ENCODE measurements around the gene CDC42SE2.
"Not testable (repeated sequence)": the region's sequence is repeated elsewhere in the genome, so short reads cannot be mapped to it uniquely, and the experiment has no call there.

CDC42SE2 gene

DNA sequence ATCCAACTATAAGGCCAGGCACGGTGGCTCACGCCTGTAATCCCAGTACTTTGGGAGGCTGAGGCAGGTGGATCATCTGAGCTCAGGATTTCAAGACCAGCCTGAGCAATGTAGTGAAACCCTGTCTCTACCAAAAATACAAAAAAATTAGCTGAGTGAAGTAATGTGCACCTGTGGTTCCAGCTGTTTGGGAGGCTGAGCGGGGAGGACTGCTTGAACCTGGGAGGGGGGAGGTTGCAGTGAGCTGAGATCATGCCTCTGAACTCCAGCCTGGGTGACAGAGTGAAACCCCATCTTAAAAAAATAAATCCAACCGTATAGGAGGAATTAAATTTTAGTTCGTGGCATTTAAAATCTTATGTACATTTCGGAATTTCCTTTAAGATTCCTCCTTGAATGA is 123.4 kb downstream of the CDC42SE2 start:
- Mint-ChIP-seq H3K36me3 (peaks cover 100% of the 10 kb centered on the region), H3K27ac (peak overlapping the region; percentile 93), H3K9me3 (no peaks in the 10 kb centered on the region), H3K4me1 (peaks cover 78% of the 10 kb centered on the region), H3K4me3 (no peak overlapping the region)
- ATAC-seq (no peak), DNase-seq (ENCODE audit: low spot score in 2 of 2) (no peak)

DNA sequence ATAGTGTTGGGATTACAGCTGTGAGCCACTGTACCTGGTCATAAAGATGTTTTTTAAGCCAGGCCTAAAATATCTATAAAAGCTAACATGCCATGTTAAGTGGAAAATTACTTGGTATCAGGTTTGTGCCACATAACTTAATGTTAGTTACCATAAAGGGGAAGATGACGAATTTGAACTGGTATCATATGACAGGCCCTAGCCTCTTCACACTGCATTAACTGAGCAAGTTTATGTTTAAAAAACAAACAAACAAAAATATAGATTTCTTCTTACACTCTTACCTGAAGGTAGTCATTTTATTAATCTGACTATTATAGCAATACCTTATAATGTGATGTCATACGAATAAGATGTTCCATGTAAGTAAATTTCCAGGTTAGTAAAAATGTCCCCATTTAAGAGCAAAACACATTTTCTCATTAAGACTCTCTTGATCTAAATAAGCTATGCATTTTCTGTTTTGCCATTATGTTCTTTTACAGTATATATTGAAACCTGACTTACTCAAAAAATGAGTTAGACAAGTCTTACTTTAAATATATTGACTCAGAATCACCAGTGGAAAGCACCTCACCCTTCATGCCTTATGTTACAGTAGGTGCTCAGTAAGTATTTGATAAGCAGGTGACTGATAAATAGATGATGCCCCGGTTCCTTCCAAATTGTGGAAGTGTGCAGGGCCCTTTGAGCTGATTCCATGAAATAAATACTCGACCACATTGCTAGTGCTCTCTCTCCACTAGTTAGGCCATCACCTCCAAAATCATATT is 125.4 kb downstream of the CDC42SE2 start:
- ATAC-seq (peak; percentile 84), DNase-seq (ENCODE audit: low spot score in 2 of 2) (no peak)
- Mint-ChIP-seq H3K27ac (peak overlapping the region; percentile 94), H3K9me3 (no peaks in the 10 kb centered on the region), H3K36me3 (peaks cover 100% of the 10 kb centered on the region), H3K4me1 (peaks cover 80% of the 10 kb centered on the region), H3K4me3 (peak overlapping the region; percentile 32)

DNA sequence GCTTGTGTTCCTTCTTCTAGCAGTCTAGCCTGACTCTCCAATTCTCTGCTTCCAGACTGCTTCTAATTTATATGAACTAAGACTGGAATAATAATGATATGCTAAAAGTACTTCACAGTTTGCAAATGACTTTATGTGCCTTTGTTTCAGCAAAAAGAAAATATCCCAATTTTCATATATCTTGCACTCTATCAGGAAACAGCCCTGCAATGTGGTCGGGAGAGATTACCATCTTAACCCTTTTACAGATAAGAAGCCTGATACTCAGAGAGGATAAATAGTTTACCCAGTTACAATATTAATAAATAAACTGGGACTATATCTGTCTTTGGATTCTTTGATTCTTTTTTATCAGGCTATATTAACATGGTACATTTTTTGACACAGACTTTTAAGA is 126.0 kb downstream of the CDC42SE2 start:
- ATAC-seq (no peak), DNase-seq (ENCODE audit: low spot score in 2 of 2) (no peak)
- H3K27ac Mint-ChIP-seq: peak overlapping the region; percentile 94
- H3K9me3 Mint-ChIP-seq: no peaks in the 10 kb centered on the region
- H3K4me1 Mint-ChIP-seq: peaks cover 75% of the 10 kb centered on the region
- H3K4me3 Mint-ChIP-seq: peak overlapping the region; percentile 32
- H3K36me3 Mint-ChIP-seq: peaks cover 100% of the 10 kb centered on the region

GRCh38 chr5:131392466-131393095 is 128.7 kb downstream of the CDC42SE2 start:
- ATAC-seq (no peak), DNase-seq (ENCODE audit: low spot score in 2 of 2) (no peak)
- Mint-ChIP-seq H3K36me3 (peaks cover 100% of the 10 kb centered on the region), H3K27ac (peak overlapping the region; percentile 80), H3K4me3 (peak overlapping the region; percentile 55), H3K4me1 (peaks cover 77% of the 10 kb centered on the region), H3K9me3 (no peaks in the 10 kb centered on the region)

GRCh38 chr5:131393498-131393968 is 129.7 kb downstream of the CDC42SE2 start:
- H3K4me1 Mint-ChIP-seq: peaks cover 78% of the 10 kb centered on the region
- no peak for DNase-seq (ENCODE audit: low spot score in 2 of 2)
- ATAC-seq: no peak
- peaks cover 100% of the 10 kb centered on the region for H3K36me3 Mint-ChIP-seq
- H3K4me3 Mint-ChIP-seq: peak overlapping the region; percentile 55
- no peaks in the 10 kb centered on the region for H3K9me3 Mint-ChIP-seq
- peak overlapping the region; percentile 80 for H3K27ac Mint-ChIP-seq

GRCh38 chr5:131394128-131394527 is 130.3 kb downstream of the CDC42SE2 start:
- H3K36me3 Mint-ChIP-seq: peaks cover 100% of the 10 kb centered on the region
- H3K27ac Mint-ChIP-seq: peak overlapping the region; percentile 80
- peak overlapping the region; percentile 55 for H3K4me3 Mint-ChIP-seq
- no peak for DNase-seq (ENCODE audit: low spot score in 2 of 2)
- ATAC-seq: peak; percentile 91
- H3K9me3 Mint-ChIP-seq: no peaks in the 10 kb centered on the region
- peaks cover 75% of the 10 kb centered on the region for H3K4me1 Mint-ChIP-seq

- peak; percentile 87 for ATAC-seq
- peak overlapping the region; percentile 55 for H3K4me3 Mint-ChIP-seq
- H3K9me3 Mint-ChIP-seq: peaks cover 4% of the 10 kb centered on the region
Observed at GRCh38 chr5:131396015-131396414, 132.2 kb downstream of the CDC42SE2 start.

GRCh38 chr5:131396630-131397273 is 132.9 kb downstream of the CDC42SE2 start:
- Mint-ChIP-seq H3K36me3 (peaks cover 97% of the 10 kb centered on the region), H3K4me3 (peak overlapping the region; percentile 55), H3K27ac (peak overlapping the region; percentile 80), H3K4me1 (peaks cover 64% of the 10 kb centered on the region), H3K9me3 (peaks cover 4% of the 10 kb centered on the region)
- DNase-seq (ENCODE audit: low spot score in 2 of 2) (no peak), ATAC-seq (no peak)

More at GRCh38 chr5:131396015-131396414, 132.2 kb downstream of the CDC42SE2 start:
- peaks cover 64% of the 10 kb centered on the region for H3K4me1 Mint-ChIP-seq
- H3K36me3 Mint-ChIP-seq: peaks cover 97% of the 10 kb centered on the region
- no peak for DNase-seq (ENCODE audit: low spot score in 2 of 2)
- H3K27ac Mint-ChIP-seq: peak overlapping the region; percentile 80

- H3K9me3 Mint-ChIP-seq; DNase-seq (ENCODE audit: low spot score in 2 of 2); ATAC-seq; H3K4me3 Mint-ChIP-seq: not testable (repeated sequence)
- Mint-ChIP-seq H3K27ac (peak overlapping the region; percentile 80), H3K4me1 (peaks cover 47% of the 10 kb centered on the region), H3K36me3 (peaks cover 97% of the 10 kb centered on the region)
Observed at GRCh38 chr5:131399007-131399406, 135.2 kb downstream of the CDC42SE2 start.

- peak overlapping the region; percentile 44 for H3K27ac Mint-ChIP-seq
- H3K9me3 Mint-ChIP-seq: peaks cover 8% of the 10 kb centered on the region
- peaks cover 35% of the 10 kb centered on the region for H3K4me1 Mint-ChIP-seq
- H3K36me3 Mint-ChIP-seq: peaks cover 93% of the 10 kb centered on the region
- ATAC-seq (no peak), DNase-seq (ENCODE audit: low spot score in 2 of 2) (no peak)
- no peak overlapping the region for H3K4me3 Mint-ChIP-seq
Observed at GRCh38 chr5:131400585-131400984, 136.7 kb downstream of the CDC42SE2 start.

DNA sequence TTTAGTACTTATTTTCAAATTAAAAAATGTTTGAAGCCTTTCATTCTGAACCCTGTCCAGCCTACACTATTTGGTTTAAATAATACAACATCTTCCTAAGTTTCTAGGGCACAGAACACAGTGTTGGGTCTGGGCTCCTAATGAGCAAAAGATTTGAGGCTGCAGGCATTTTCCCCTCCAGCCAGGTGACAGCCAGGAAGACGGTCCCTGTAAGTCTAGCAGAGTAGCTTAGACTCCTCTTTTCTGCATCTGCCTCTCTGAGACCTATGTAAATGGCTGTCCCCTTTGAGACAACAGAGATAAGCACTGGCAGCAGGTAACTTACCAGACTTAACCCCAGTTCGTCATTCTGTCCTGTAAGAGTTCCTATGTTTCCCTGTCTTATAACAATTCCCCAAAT is 141.8 kb downstream of the CDC42SE2 start:
- peaks cover 96% of the 10 kb centered on the region for H3K36me3 Mint-ChIP-seq
- no peak overlapping the region for H3K4me3 Mint-ChIP-seq
- peaks cover 7% of the 10 kb centered on the region for H3K9me3 Mint-ChIP-seq
- ATAC-seq: no peak
- H3K4me1 Mint-ChIP-seq: peaks cover 9% of the 10 kb centered on the region
- no peak for DNase-seq (ENCODE audit: low spot score in 2 of 2)
- peak overlapping the region; percentile 77 for H3K27ac Mint-ChIP-seq

DNA sequence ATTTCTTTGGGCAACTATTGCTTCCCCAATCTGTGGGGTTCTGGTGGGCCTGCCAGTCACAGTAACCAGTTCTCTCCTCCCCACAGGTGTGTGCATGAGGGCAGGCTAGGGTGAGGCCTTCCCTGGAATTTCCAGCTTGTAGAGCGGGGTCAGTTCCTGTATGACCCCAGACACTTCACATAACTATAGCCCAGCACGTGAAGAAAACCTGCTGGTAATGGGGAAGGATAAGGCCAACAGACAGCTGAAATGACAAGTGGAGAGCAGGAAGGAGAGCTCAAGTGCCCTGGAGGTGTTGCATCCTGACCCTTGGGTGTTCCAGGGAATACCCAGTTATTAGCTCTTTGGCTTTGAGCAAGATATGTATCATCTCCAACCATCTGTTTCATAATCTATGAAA is 142.2 kb downstream of the CDC42SE2 start:
- peak overlapping the region; percentile 77 for H3K27ac Mint-ChIP-seq

GRCh38 chr5:131406975-131407638 is 143.3 kb downstream of the CDC42SE2 start:
- DNase-seq (ENCODE audit: low spot score in 2 of 2): no peak
- H3K4me3 Mint-ChIP-seq: no peak overlapping the region
- peaks cover 88% of the 10 kb centered on the region for H3K36me3 Mint-ChIP-seq
- H3K9me3 Mint-ChIP-seq: peaks cover 2% of the 10 kb centered on the region
- H3K27ac Mint-ChIP-seq: no peak overlapping the region
- ATAC-seq: no peak
- H3K4me1 Mint-ChIP-seq: peaks cover under 1% of the 10 kb centered on the region

More for the DNA sequence above, 142.2 kb downstream of the CDC42SE2 start:
- ATAC-seq: no peak
- Mint-ChIP-seq H3K4me3 (no peak overlapping the region), H3K9me3 (peaks cover 5% of the 10 kb centered on the region), H3K4me1 (peaks cover 5% of the 10 kb centered on the region), H3K36me3 (peaks cover 96% of the 10 kb centered on the region)
- no peak for DNase-seq (ENCODE audit: low spot score in 2 of 2)

- ATAC-seq (peak; percentile 87), DNase-seq (ENCODE audit: low spot score in 2 of 2) (peak in 1 of 2 donors; percentile 64)
- Mint-ChIP-seq H3K4me1 (peaks cover 36% of the 10 kb centered on the region), H3K4me3 (peak overlapping the region; percentile 41), H3K27ac (peak overlapping the region; percentile 91), H3K9me3 (no peaks in the 10 kb centered on the region), H3K36me3 (peaks cover 53% of the 10 kb centered on the region)
Observed at GRCh38 chr5:131413605-131414559, 150.0 kb downstream of the CDC42SE2 start.

All from stimulated activated effector memory CD8-positive, alpha-beta T cell treated with anti-CD3 and anti-CD28 coated beads, Interleukin-12 subunit alpha, Interleukin-12 subunit beta, amount 100 ng/mL, for 72 hours (primary cell).